PC-9 (cell line): ENCODE measurements around the gene PRDM7. TPM values are rescaled to one million over a fixed set of nuclear protein-coding genes. Genes with fewer than 3 reads are reported as not detected.

Experiments used
- BruUV-seq: library from RNA; stranded (reverse); fragments of 400-500 nt; replicated peaks from 2 replicates; lab custom pipeline; 2021; lab: Mats Ljungman, UMichigan
- CTCF ChIA-PET: fragments of 300-600 bp; sonication (Branson Sonifier 250); formaldehyde crosslinking; loops from one replicate; lab custom pipeline; 2022; ENCODE audit warnings: antibody characterized with exemption; lab: Charles Lee
- POLR2A ChIA-PET: fragments of 300-600 bp; sonication (Branson Sonifier 250); formaldehyde crosslinking; loops from one replicate; lab custom pipeline; 2022; ENCODE audit warnings: antibody characterized with exemption; ENCODE audit not compliant: unreplicated experiment; lab: Charles Lee
- DNase-seq, 2 experiments: peaks; one replicate each; pipeline versions ENCODE4 v3.0.0 to v3.0.0-alpha.2; 2015 to 2022; ENCODE audit warnings: mixed read lengths in 1 of 2
- H2AFZ ChIP-seq: fragments of 200-600 bp; sonication (generic); 2 replicates; pipeline ENCODE4 v1.8.1; 2017; ENCODE audit warnings: antibody characterized with exemption
- H3F3A ChIP-seq: fragments of 200-600 bp; sonication (generic); 2 replicates; pipeline ENCODE4 v1.8.1; 2017; ENCODE audit warnings: antibody characterized with exemption, mild to moderate bottlenecking, low read depth; ENCODE audit not compliant: insufficient read depth
- H3K27ac ChIP-seq: fragments of 200-600 bp; sonication (generic); 2 replicates; pipeline ENCODE4 v1.6.1; 2016; ENCODE audit warnings: mixed run types
- H3K27me3 ChIP-seq: fragments of 200-600 bp; sonication (generic); 2 replicates; pipeline ENCODE4 v1.6.1; 2016; ENCODE audit warnings: low read depth, mixed run types; ENCODE audit not compliant: insufficient read depth
- H3K36me3 ChIP-seq: fragments of 200-600 bp; sonication (generic); 2 replicates; pipeline ENCODE4 v1.6.1; 2016; ENCODE audit warnings: low read depth, mixed run types
- H3K4me1 ChIP-seq: fragments of 200-600 bp; sonication (generic); replicated peaks from 2 replicates; pipeline ENCODE4 v1.6.1; 2016; ENCODE audit warnings: mixed run types; ENCODE audit not compliant: insufficient read depth
- H3K4me2 ChIP-seq: fragments of 200-600 bp; sonication (generic); 2 replicates; pipeline ENCODE4 v1.6.1; 2017; ENCODE audit warnings: mixed run types
- H3K4me3 ChIP-seq: fragments of 200-600 bp; sonication (generic); 2 replicates; pipeline ENCODE4 v1.6.1; 2016; ENCODE audit warnings: mixed run types
- H3K79me2 ChIP-seq: fragments of 200-600 bp; sonication (generic); 2 replicates; pipeline ENCODE4 v1.6.1; 2017; ENCODE audit warnings: low read depth, mixed run types
- H3K9me2 ChIP-seq: fragments of 200-600 bp; sonication (generic); 2 replicates; pipeline ENCODE4 v1.8.1; 2017; ENCODE audit warnings: mild to moderate bottlenecking; ENCODE audit not compliant: insufficient read depth
- H3K9me3 ChIP-seq: fragments of 200-600 bp; sonication (generic); 2 replicates; pipeline ENCODE4 v1.8.1; 2016; ENCODE audit warnings: low read depth; ENCODE audit not compliant: insufficient read depth
- H4K20me1 ChIP-seq: fragments of 200-600 bp; sonication (generic); 2 replicates; pipeline ENCODE4 v1.8.1; 2017; ENCODE audit not compliant: insufficient read depth
- CTCF ChIP-seq: fragments of 200-600 bp; sonication (generic); conservative IDR thresholded peaks from 2 replicates; pipeline ENCODE4 v1.6.1; 2017; ENCODE audit warnings: mixed run types, antibody characterized with exemption, mild to moderate bottlenecking, moderate library complexity
- EZH2 ChIP-seq: fragments of 200-600 bp; sonication (generic); IDR thresholded peaks from 2 replicates; pipeline ENCODE4 v1.8.0; 2017; ENCODE audit warnings: antibody characterized with exemption, low read depth
- intact Hi-C: fragments of 100-400 bp; cut with micrococcal nuclease; formaldehyde crosslinking; loops from one replicate; pipeline ENCODE4 v1.10.0; 2022; ENCODE audit not compliant: unreplicated experiment
- total RNA-seq: library from RNA; stranded (reverse); gene quantifications from 2 replicates; pipeline ENCODE4 v1.2.3, GENCODE V29; 2021

Gene PRDM7
- total RNA-seq, 1 experiment from 2014 or later: not detected

DNA sequence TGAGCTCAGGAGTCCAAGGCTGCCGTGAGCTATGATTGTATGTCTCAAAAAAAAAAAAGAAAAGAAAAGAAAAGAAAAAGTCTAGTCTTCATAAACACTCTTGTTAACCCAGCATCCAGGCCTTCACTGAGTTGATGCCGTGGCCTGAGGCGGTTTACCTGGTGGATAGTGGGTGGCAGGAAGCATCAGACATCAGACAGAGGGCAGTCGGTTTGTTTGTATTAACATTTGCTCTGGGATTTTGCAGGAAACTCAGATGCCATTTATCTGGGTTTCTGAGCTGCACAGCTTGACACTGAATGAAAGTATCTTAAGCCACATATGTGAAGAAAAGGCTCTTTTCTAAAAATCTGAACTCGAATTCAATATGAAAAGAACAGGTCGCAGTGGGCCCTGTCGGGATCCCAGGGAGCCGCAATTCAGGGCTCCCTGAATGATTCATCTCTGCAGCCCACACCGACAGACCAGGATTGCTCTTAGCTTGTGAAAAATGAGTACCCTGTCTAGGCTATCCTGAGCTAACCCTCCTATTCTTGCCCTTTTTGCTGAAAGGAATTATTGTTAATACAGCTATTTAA lies 56.8 kb downstream of the PRDM7 start:
- no peaks in the 10 kb centered on the region for H3K9me2 ChIP-seq
- H3K27me3 ChIP-seq: no peaks in the 10 kb centered on the region
- peaks cover 36% of the 10 kb centered on the region for H3F3A ChIP-seq
- DNase-seq: no peak
- intact Hi-C loops: loop anchor here (2.0 to 5.0 kb wide), 4 partner anchors 48 to 318 kb away; partner anchors contain the start of genes MC1R and SPATA2L
- peaks cover 44% of the 10 kb centered on the region for H3K79me2 ChIP-seq
- H4K20me1 ChIP-seq: no peaks in the 10 kb centered on the region; the same call in 1 of the 2 replicates
- peak overlapping the region; percentile 87 for H3K27ac ChIP-seq
- peak overlapping the region; percentile 91 for H2AFZ ChIP-seq
- H3K4me2 ChIP-seq: peak overlapping the region; percentile 98
- H3K36me3 ChIP-seq: no peaks in the 10 kb centered on the region
- no peaks in the 10 kb centered on the region for H3K9me3 ChIP-seq
- ChIA-PET CTCF (interaction anchor here (1.1 kb wide), 1 partner anchor 97 kb away, joined by 3 read pairs; the partner anchor contains the start of gene TUBB3), POLR2A (interaction anchor here (0.6 to 0.7 kb wide), 3 partner anchors 53 to 121 kb away, joined by 3 to 9 read pairs (median 9); no protein-coding TSS in a partner anchor)
- TF ChIP-seq EZH2 (no peak), CTCF (no peak)
- H3K4me1 ChIP-seq: peaks cover 29% of the 10 kb centered on the region
- BruUV-seq: TSS peak; percentile 42
- H3K4me3 ChIP-seq: peak overlapping the region; percentile 86

GRCh38 chr16:90019543-90020259 lies 57.4 kb downstream of the PRDM7 start:
- TF ChIP-seq CTCF: peak; percentile 56
- TF ChIP-seq EZH2: no peak
- H3K9me2 ChIP-seq: no peaks in the 10 kb centered on the region
- H3K79me2 ChIP-seq: peaks cover 43% of the 10 kb centered on the region
- no peaks in the 10 kb centered on the region for H3K36me3 ChIP-seq
- H3K27ac ChIP-seq: peak overlapping the region; percentile 87
- CTCF ChIA-PET: interaction anchor here (0.9 to 1.1 kb wide), 4 partner anchors 20 to 97 kb away, joined by 3 to 6 read pairs (median 4); partner anchors contain the start of gene TUBB3
- peak overlapping the region; percentile 86 for H3K4me3 ChIP-seq
- peak overlapping the region; percentile 98 for H3K4me2 ChIP-seq
- peaks cover 36% of the 10 kb centered on the region for H3F3A ChIP-seq
- intact Hi-C loops: loop anchor here (2.0 to 5.0 kb wide), 4 partner anchors 47 to 317 kb away; partner anchors contain the start of genes MC1R and SPATA2L
- peak; percentile 66 to 74 for DNase-seq
- no peaks in the 10 kb centered on the region for H3K9me3 ChIP-seq
- POLR2A ChIA-PET: interaction anchor here (0.6 to 1.0 kb wide), 5 partner anchors 14 to 182 kb away, joined by 3 to 29 read pairs (median 5); no protein-coding TSS in a partner anchor
- H2AFZ ChIP-seq: peak overlapping the region; percentile 91
- no peaks in the 10 kb centered on the region for H3K27me3 ChIP-seq
- H4K20me1 ChIP-seq: no peaks in the 10 kb centered on the region; the same call in 1 of the 2 replicates
- no TSS peak for BruUV-seq
- H3K4me1 ChIP-seq: peaks cover 29% of the 10 kb centered on the region
